Measurements from ENCODE around the gene EIF3A.

DNA sequence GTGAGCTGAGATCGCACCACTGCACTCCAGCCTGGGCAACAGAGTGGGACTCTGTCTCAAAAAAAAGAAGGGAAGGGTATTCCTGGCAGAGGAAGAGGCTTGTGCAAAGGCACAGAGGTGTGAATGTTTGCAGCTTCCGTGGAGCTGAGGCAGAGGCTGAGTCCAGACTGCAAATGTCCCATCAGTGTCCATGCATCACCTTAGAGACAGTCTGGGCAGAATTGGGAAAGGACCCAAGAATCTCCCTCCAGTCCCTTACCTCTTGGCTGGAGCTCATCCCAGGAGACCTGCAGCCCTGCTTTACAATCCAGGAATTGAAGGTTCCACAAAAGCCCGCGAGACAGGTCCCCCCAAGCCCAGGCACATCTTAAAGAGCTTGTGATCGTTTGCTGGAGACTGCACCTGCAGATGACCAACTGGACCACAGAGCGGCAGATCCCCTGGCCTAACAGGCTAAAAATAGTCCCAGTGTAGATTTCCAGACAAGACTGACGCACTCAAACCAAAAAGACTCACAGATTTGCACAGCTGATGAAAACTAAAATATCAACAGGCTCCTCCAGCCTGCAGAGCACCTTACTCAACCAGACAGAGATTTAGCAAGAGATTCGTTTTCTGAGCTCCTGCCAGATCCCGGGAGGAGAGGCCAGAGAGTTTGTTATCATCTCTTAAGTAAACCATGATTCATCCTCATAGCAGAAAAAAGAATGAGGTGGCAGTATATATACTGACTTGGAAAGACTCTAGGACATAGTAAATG, 74.0 kb downstream of the EIF3A start:
- TF ChIP-seq EZH2 (IDR thresholded peaks at IDR 0.05) (no peak), POLR2AphosphoS5 (IDR thresholded peaks at IDR 0.05; ENCODE audit: borderline replicate concordance, low read depth, low read length) (no peak)
